WTC11 (cell line): ENCODE results near the gene CLDN6. TPM values are rescaled to one million over a fixed set of nuclear protein-coding genes. Genes with fewer than 3 reads are reported as not detected.

Source experiments
- ATAC-seq: fragments of 200-7000 bp; cut with Tn5 transposase; 2 replicates; pipeline ENCODE4 v1.10.0; 2021; ENCODE audit warnings: mild to moderate bottlenecking, moderate library complexity
- CTCF ChIA-PET: fragments of 300-600 bp; sonication (Branson Sonifier 250); formaldehyde crosslinking; loops from one replicate; lab custom pipeline; 2021; ENCODE audit warnings: antibody characterized with exemption; lab: Charles Lee
- POLR2A ChIA-PET: fragments of 350-600 bp; sonication (Branson Sonifier 250); formaldehyde crosslinking; loops from one replicate; lab custom pipeline; 2021; ENCODE audit warnings: antibody characterized with exemption; lab: Charles Lee
- DNase-seq: peaks from one replicate; pipeline ENCODE4 v3.0.0; 2021; ENCODE audit warnings: low spot score
- H3K27ac Mint-ChIP-seq: 2 replicates; pipeline ENCODE4 v1.8.0; 2021; ENCODE audit warnings: mixed read lengths
- H3K27me3 Mint-ChIP-seq: 2 replicates; pipeline ENCODE4 v1.8.0; 2021; ENCODE audit warnings: low read depth, mild to moderate bottlenecking, moderate library complexity, mixed read lengths
- H3K36me3 Mint-ChIP-seq: 2 replicates; pipeline ENCODE4 v1.8.0; 2021; ENCODE audit warnings: mixed read lengths
- H3K4me1 Mint-ChIP-seq: 2 replicates; pipeline ENCODE4 v1.8.0; 2022; ENCODE audit warnings: mixed read lengths
- H3K4me3 Mint-ChIP-seq: 2 replicates; pipeline ENCODE4 v1.8.0; 2021; ENCODE audit warnings: mild to moderate bottlenecking, moderate library complexity, mixed read lengths
- H3K9me3 Mint-ChIP-seq: 2 replicates; pipeline ENCODE4 v1.8.0; 2021; ENCODE audit warnings: mixed read lengths
- AFF4 ChIP-seq: sonication (generic); formaldehyde crosslinking; IDR thresholded peaks from 2 replicates; pipeline ENCODE4 v1.8.1; 2023; ENCODE audit warnings: mild to moderate bottlenecking, missing genetic modification reagents, borderline replicate concordance
- CBFB ChIP-seq: sonication (generic); formaldehyde crosslinking; IDR thresholded peaks from 2 replicates; pipeline ENCODE4 v1.8.1; 2022; ENCODE audit warnings: mild to moderate bottlenecking, low read depth, missing genetic modification reagents
- ETV6 ChIP-seq: sonication (generic); formaldehyde crosslinking; IDR thresholded peaks from 2 replicates; pipeline ENCODE4 v1.8.1; 2022; ENCODE audit warnings: mild to moderate bottlenecking, missing genetic modification reagents
- MYBL2 ChIP-seq: sonication (generic); formaldehyde crosslinking; IDR thresholded peaks from 2 replicates; pipeline ENCODE4 v1.8.1; 2023; ENCODE audit warnings: mild to moderate bottlenecking, moderate library complexity, missing genetic modification reagents
- OVOL2 ChIP-seq: fragments of 250-450 bp; sonication (Bioruptor Pico); IDR thresholded peaks from 2 replicates; pipeline ENCODE4 v1.9.0; 2021; ENCODE audit warnings: mild to moderate bottlenecking, borderline replicate concordance
- PREB ChIP-seq: sonication (generic); formaldehyde crosslinking; IDR thresholded peaks from 2 replicates; pipeline ENCODE4 v1.8.1; 2022; ENCODE audit warnings: mild to moderate bottlenecking, missing genetic modification reagents, moderate library complexity, borderline replicate concordance
- RELA ChIP-seq: sonication (generic); formaldehyde crosslinking; IDR thresholded peaks from 2 replicates; pipeline ENCODE4 v1.8.1; 2022; ENCODE audit warnings: missing genetic modification reagents, mild to moderate bottlenecking, borderline replicate concordance
- RORB ChIP-seq: fragments of 250-450 bp; sonication (Bioruptor Pico); IDR thresholded peaks from 2 replicates; pipeline ENCODE4 v1.9.0; 2021; ENCODE audit warnings: mild to moderate bottlenecking
- TCF7 ChIP-seq: sonication (generic); formaldehyde crosslinking; IDR thresholded peaks from 2 replicates; pipeline ENCODE4 v1.8.0; 2022; ENCODE audit warnings: mild to moderate bottlenecking, low read depth, missing genetic modification reagents, moderate library complexity
- TEAD1 ChIP-seq: sonication (generic); formaldehyde crosslinking; IDR thresholded peaks from 2 replicates; pipeline ENCODE4 v1.8.0; 2022; ENCODE audit warnings: mild to moderate bottlenecking, missing genetic modification reagents
- ZNF423 ChIP-seq: fragments of 250-450 bp; sonication (Bioruptor Pico); IDR thresholded peaks from 2 replicates; pipeline ENCODE4 v2.1.2; 2022; ENCODE audit warnings: mild to moderate bottlenecking, moderate library complexity
- ZNF532 ChIP-seq: fragments of 250-450 bp; sonication (Bioruptor Pico); IDR thresholded peaks from 2 replicates; pipeline ENCODE4 v1.9.0; 2021; ENCODE audit warnings: mild to moderate bottlenecking, borderline replicate concordance
- total RNA-seq: library from RNA; stranded (reverse); gene quantifications from 3 replicates; pipeline ENCODE4 v1.2.3, GENCODE V29; 2021
- TF ChIP-seq, protein P1 (sequence below): sonication (generic); formaldehyde crosslinking; IDR thresholded peaks from 2 replicates; pipeline ENCODE4 v1.8.0; 2023; ENCODE audit warnings: missing genetic modification reagents
- TF ChIP-seq, protein P2 (sequence below): sonication (generic); formaldehyde crosslinking; IDR thresholded peaks from 2 replicates; pipeline ENCODE4 v1.8.1; 2023; ENCODE audit warnings: mild to moderate bottlenecking, missing genetic modification reagents
- TF ChIP-seq, protein P3 (sequence below): fragments of 250-450 bp; sonication (Bioruptor Pico); IDR thresholded peaks from 2 replicates; pipeline ENCODE4 v1.8.0; 2021; ENCODE audit warnings: mild to moderate bottlenecking
- TF ChIP-seq, protein P4 (sequence below): sonication (generic); formaldehyde crosslinking; IDR thresholded peaks from 2 replicates; pipeline ENCODE4 v1.8.0; 2023; ENCODE audit warnings: mild to moderate bottlenecking, missing genetic modification reagents

CLDN6 gene
- total RNA-seq, 1 experiment from 2014 or later, result 746 TPM

DNA sequence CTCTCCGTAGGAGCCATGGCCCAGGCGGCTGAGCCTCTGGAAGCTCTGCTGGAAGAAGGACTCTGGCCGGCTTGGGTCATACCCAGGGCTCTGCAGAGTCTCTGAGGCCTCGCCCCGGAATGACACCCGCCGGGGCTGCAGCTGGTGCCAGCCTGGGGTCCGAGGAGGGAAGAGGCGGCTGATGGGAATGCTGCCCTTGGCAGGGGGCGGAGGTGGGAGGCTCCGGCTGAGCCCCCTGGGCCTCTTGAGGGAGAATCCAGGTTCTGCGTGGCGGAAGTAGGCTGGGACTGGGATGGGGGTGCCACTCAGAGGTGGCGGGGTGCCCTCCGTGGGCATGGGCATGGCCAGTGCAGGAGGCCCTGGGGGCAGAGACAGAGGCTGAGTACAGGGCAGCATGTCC, 41.3 kb downstream of the CLDN6 start (continued):
- no peak for TF ChIP-seq CBFB (CRISPR knock-in tag)
- no peak for TF ChIP-seq ZNF423 (CRISPR knock-in tag)
- TF ChIP-seq TEAD1 (CRISPR knock-in tag), result no peak
- TF ChIP-seq, protein P1, sequence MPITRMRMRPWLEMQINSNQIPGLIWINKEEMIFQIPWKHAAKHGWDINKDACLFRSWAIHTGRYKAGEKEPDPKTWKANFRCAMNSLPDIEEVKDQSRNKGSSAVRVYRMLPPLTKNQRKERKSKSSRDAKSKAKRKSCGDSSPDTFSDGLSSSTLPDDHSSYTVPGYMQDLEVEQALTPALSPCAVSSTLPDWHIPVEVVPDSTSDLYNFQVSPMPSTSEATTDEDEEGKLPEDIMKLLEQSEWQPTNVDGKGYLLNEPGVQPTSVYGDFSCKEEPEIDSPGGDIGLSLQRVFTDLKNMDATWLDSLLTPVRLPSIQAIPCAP, result no peak
- TF ChIP-seq PREB (CRISPR knock-in tag), result no peak
- TF ChIP-seq RELA (CRISPR knock-in tag), result no peak
- no peak for TF ChIP-seq ZNF532 (CRISPR knock-in tag)
- no peak for TF ChIP-seq ETV6 (CRISPR knock-in tag)

DNA sequence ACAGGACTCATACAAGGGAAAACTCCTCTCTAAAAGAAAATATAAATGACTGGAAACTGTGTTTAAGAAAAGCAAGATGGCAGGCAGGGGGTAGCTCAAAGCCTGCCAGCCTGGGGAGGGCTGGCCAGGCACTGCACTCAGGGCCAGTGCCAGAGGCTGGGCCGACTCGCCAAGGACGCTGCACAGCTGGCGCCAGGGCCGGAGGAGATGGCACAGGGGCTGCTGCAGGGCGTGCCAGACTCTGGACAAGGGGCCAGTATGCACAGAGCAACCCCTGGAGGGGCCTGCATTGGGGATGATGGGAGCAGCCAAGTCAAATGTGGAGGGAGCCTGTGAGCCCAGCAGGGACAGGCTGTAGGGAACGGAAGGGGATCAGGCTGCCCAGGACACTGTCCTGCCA, 41.8 kb downstream of the CLDN6 start:
- Mint-ChIP-seq H3K27me3 (no peaks in the 10 kb centered on the region), H3K9me3 (no peaks in the 10 kb centered on the region), H3K36me3 (peaks cover 9% of the 10 kb centered on the region; the same call in 1 of the 2 replicates), H3K4me1 (peaks cover 10% of the 10 kb centered on the region), H3K27ac (no peak overlapping the region), H3K4me3 (no peak overlapping the region)
- DNase-seq, result no peak
- ChIA-PET CTCF (interaction anchor here (0.8 kb wide), 1 partner anchor 32 kb away, joined by 3 read pairs; no protein-coding TSS in a partner anchor), POLR2A (no interaction called here)
- ATAC-seq, result no peak
- TF ChIP-seq, protein P2, sequence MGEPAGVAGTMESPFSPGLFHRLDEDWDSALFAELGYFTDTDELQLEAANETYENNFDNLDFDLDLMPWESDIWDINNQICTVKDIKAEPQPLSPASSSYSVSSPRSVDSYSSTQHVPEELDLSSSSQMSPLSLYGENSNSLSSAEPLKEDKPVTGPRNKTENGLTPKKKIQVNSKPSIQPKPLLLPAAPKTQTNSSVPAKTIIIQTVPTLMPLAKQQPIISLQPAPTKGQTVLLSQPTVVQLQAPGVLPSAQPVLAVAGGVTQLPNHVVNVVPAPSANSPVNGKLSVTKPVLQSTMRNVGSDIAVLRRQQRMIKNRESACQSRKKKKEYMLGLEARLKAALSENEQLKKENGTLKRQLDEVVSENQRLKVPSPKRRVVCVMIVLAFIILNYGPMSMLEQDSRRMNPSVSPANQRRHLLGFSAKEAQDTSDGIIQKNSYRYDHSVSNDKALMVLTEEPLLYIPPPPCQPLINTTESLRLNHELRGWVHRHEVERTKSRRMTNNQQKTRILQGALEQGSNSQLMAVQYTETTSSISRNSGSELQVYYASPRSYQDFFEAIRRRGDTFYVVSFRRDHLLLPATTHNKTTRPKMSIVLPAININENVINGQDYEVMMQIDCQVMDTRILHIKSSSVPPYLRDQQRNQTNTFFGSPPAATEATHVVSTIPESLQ (CRISPR knock-in tag), result no peak
- TF ChIP-seq, protein P3, sequence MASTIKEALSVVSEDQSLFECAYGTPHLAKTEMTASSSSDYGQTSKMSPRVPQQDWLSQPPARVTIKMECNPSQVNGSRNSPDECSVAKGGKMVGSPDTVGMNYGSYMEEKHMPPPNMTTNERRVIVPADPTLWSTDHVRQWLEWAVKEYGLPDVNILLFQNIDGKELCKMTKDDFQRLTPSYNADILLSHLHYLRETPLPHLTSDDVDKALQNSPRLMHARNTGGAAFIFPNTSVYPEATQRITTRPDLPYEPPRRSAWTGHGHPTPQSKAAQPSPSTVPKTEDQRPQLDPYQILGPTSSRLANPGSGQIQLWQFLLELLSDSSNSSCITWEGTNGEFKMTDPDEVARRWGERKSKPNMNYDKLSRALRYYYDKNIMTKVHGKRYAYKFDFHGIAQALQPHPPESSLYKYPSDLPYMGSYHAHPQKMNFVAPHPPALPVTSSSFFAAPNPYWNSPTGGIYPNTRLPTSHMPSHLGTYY, result no peak
- TF ChIP-seq OVOL2 (CRISPR knock-in tag) (no peak), MYBL2 (CRISPR knock-in tag) (no peak)

GRCh38 chr16:2975161-2975795, 42.7 kb downstream of the CLDN6 start:
- POLR2A ChIA-PET, result no interaction called here
- Mint-ChIP-seq H3K4me3 (no peak overlapping the region), H3K9me3 (no peaks in the 10 kb centered on the region), H3K27ac (no peak overlapping the region), H3K27me3 (no peaks in the 10 kb centered on the region), H3K36me3 (peaks cover 9% of the 10 kb centered on the region; the same call in 1 of the 2 replicates), H3K4me1 (peaks cover 14% of the 10 kb centered on the region)
- DNase-seq (no peak), ATAC-seq (no peak)
- CTCF ChIA-PET, result interaction anchor here (1.0 to 1.6 kb wide), 3 partner anchors 16 to 112 kb away, joined by 3 to 5 read pairs (median 5); no protein-coding TSS in a partner anchor
- TF ChIP-seq TCF7 (no peak), RORB (CRISPR knock-in tag) (no peak), AFF4 (CRISPR knock-in tag) (no peak)
- TF ChIP-seq, protein P4, sequence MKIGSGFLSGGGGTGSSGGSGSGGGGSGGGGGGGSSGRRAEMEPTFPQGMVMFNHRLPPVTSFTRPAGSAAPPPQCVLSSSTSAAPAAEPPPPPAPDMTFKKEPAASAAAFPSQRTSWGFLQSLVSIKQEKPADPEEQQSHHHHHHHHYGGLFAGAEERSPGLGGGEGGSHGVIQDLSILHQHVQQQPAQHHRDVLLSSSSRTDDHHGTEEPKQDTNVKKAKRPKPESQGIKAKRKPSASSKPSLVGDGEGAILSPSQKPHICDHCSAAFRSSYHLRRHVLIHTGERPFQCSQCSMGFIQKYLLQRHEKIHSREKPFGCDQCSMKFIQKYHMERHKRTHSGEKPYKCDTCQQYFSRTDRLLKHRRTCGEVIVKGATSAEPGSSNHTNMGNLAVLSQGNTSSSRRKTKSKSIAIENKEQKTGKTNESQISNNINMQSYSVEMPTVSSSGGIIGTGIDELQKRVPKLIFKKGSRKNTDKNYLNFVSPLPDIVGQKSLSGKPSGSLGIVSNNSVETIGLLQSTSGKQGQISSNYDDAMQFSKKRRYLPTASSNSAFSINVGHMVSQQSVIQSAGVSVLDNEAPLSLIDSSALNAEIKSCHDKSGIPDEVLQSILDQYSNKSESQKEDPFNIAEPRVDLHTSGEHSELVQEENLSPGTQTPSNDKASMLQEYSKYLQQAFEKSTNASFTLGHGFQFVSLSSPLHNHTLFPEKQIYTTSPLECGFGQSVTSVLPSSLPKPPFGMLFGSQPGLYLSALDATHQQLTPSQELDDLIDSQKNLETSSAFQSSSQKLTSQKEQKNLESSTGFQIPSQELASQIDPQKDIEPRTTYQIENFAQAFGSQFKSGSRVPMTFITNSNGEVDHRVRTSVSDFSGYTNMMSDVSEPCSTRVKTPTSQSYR (CRISPR knock-in tag), result no peak
